ENCODE results near the gene HECTD1. TPM values are rescaled to one million over a fixed set of nuclear protein-coding genes. Genes with fewer than 3 reads are reported as not detected.

Gene HECTD1
- total and polyA plus RNA-seq, 10 of the 15 experiments (the other 5 are each of a cell fraction or from before 2014, with no cell fraction given) = 27.3 to 116 (median 57.7) TPM

GRCh38 chr14:31122098-31122611, 85.4 kb downstream of the HECTD1 start (continued):
- TF ChIP-seq MYC (IDR thresholded peaks at IDR 0.05; ENCODE audit: insufficient read depth, insufficient read length, insufficient replicate concordance, low read length, severe bottlenecking) = no peak
- no peak for TF ChIP-seq JUNB (IDR thresholded peaks at IDR 0.05)
- 0 out of 2 replicates have a peak, but pooled peaks have one; percentile 5 for TF ChIP-seq TCF3 (IDR thresholded peaks at IDR 0.05; ENCODE audit: borderline replicate concordance, insufficient read depth, low read depth, low read length)
- TF ChIP-seq RUNX3 (IDR thresholded peaks at IDR 0.05; ENCODE audit: low read length) = no peak
- TF ChIP-seq E4F1 (IDR thresholded peaks at IDR 0.05; ENCODE audit: borderline replicate concordance, partially characterized antibody) = no peak
- TF ChIP-seq, protein P1, sequence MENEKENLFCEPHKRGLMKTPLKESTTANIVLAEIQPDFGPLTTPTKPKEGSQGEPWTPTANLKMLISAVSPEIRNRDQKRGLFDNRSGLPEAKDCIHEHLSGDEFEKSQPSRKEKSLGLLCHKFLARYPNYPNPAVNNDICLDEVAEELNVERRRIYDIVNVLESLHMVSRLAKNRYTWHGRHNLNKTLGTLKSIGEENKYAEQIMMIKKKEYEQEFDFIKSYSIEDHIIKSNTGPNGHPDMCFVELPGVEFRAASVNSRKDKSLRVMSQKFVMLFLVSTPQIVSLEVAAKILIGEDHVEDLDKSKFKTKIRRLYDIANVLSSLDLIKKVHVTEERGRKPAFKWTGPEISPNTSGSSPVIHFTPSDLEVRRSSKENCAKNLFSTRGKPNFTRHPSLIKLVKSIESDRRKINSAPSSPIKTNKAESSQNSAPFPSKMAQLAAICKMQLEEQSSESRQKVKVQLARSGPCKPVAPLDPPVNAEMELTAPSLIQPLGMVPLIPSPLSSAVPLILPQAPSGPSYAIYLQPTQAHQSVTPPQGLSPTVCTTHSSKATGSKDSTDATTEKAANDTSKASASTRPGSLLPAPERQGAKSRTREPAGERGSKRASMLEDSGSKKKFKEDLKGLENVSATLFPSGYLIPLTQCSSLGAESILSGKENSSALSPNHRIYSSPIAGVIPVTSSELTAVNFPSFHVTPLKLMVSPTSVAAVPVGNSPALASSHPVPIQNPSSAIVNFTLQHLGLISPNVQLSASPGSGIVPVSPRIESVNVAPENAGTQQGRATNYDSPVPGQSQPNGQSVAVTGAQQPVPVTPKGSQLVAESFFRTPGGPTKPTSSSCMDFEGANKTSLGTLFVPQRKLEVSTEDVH (IDR thresholded peaks at IDR 0.05; ENCODE audit: low read depth, partially characterized antibody) = no peak
- TF ChIP-seq ZBTB4 (CRISPR knock-in tag; IDR thresholded peaks at IDR 0.05) = no peak
- TF ChIP-seq, protein P2, sequence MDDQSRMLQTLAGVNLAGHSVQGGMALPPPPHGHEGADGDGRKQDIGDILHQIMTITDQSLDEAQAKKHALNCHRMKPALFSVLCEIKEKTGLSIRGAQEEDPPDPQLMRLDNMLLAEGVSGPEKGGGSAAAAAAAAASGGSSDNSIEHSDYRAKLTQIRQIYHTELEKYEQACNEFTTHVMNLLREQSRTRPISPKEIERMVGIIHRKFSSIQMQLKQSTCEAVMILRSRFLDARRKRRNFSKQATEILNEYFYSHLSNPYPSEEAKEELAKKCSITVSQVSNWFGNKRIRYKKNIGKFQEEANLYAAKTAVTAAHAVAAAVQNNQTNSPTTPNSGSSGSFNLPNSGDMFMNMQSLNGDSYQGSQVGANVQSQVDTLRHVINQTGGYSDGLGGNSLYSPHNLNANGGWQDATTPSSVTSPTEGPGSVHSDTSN (IDR thresholded peaks at IDR 0.05; ENCODE audit: insufficient replicate concordance, low read depth, low read length) = no peak
- TF ChIP-seq BACH1 (IDR thresholded peaks at IDR 0.05; ENCODE audit: borderline replicate concordance) = no peak
- TF ChIP-seq RFX5 (IDR thresholded peaks at IDR 0.05; ENCODE audit: low read depth, low read length) = no peak
- TF ChIP-seq BCL3 (IDR thresholded peaks at IDR 0.05; ENCODE audit: borderline replicate concordance, insufficient read depth, low read depth, low read length, poor library complexity, severe bottlenecking) = peak; percentile 86
- TF ChIP-seq, protein P3, sequence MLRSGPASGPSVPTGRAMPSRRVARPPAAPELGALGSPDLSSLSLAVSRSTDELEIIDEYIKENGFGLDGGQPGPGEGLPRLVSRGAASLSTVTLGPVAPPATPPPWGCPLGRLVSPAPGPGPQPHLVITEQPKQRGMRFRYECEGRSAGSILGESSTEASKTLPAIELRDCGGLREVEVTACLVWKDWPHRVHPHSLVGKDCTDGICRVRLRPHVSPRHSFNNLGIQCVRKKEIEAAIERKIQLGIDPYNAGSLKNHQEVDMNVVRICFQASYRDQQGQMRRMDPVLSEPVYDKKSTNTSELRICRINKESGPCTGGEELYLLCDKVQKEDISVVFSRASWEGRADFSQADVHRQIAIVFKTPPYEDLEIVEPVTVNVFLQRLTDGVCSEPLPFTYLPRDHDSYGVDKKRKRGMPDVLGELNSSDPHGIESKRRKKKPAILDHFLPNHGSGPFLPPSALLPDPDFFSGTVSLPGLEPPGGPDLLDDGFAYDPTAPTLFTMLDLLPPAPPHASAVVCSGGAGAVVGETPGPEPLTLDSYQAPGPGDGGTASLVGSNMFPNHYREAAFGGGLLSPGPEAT (IDR thresholded peaks at IDR 0.05; ENCODE audit: low read depth) = no peak
- no peak for TF ChIP-seq ZBED1 (IDR thresholded peaks at IDR 0.05; ENCODE audit: borderline replicate concordance)
- no peak for TF ChIP-seq TCF7 (IDR thresholded peaks at IDR 0.05; ENCODE audit: borderline replicate concordance)
- TF ChIP-seq KLF5 (IDR thresholded peaks at IDR 0.05; ENCODE audit: partially characterized antibody) = no peak
